Measurements from ENCODE around the gene ITPKC.

Gene ITPKC

DNA sequence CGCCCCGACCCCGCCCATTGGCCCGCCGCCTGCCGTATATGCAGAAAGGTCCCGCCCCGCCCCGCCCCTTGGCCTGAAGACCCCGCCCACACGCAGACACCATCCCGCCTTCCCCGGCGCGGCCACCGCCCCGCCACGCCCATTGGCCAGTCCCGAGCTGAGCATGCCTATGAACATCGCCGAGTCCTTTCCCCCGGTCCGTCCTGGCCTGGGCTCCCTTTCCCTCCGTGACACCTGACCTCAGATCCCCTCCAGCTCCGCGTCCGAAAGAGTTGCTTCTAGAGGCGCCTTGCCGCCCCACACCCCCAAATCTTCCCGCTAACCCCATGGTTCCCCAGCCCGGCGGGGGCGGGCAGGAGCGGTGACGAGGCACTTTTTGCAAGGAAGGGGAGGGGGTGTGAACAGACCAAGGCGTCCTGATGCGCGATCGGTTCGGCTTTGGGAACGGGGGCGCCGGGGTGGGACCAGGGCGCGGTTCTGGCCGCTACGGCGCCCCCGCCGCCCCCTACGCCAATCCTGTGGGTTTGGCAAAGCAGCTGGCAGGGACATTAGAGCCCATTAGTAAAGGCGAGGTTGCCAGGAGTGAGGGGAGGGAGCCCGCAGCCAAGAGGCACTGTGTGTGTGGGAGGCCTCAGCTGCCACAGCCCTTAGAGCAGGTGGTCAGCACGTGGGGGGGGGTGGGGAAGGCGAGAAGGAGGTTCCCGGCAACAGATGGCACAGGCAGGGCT lies 26.1 kb upstream of the ITPKC start:
- DNase-seq, result peak; percentile 86

DNA sequence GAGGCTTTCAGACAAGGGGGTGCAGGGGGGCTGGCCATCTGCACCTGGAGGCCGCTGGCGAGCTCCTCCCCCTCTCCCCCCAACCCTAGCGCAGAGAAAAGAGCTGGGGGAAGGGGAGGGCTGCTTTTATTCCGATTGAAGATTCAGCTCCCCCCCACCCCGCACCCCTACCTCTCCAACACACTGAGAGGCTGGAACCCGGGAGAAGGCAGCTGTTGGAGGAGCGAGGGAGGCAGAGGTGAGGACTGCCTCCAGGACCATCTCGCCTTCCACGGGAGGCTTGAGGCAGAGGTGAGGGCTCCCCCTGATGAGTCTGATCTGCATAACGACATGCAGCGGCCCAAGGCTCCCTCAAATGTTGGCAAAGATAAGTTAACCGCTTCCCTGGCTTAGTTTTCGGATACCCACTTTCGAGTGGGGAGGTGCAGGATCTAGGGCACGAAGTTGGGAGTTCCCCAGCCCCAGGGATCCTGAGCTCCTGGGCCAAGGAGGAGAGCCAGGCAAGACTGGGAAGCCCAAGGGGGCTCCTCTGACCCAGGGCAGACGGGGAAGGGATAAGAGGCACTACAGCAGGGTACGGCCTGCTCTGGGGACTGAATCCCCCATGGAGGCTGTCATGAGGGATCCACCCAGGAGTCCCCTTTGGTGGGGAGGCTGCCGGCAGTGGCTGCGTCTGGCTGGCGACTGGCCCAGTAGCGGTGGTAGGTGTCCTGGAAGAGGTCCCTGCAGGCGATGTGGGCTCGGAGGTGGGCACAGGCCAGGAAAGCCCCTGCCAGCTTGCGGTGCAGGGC lies 25.3 kb upstream of the ITPKC start:
- DNase-seq, result no peak

DNA sequence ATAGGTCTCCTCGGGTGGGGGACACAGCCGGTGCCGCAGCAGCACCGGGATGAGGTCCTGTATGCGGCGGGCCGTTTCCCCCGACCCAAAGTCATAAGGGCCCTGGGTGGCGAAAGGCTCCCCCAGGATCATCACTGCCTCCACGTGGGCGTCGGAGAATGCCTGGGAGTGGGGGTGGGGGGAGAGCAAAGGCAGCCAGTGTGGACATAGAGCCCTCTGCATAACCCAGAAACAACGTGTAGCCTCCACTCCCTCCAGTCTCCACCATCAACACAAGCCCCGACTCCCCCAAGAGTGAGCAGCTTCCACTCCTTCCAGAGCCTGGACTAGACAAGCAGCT lies 24.7 kb upstream of the ITPKC start:
- no peak for DNase-seq

DNA sequence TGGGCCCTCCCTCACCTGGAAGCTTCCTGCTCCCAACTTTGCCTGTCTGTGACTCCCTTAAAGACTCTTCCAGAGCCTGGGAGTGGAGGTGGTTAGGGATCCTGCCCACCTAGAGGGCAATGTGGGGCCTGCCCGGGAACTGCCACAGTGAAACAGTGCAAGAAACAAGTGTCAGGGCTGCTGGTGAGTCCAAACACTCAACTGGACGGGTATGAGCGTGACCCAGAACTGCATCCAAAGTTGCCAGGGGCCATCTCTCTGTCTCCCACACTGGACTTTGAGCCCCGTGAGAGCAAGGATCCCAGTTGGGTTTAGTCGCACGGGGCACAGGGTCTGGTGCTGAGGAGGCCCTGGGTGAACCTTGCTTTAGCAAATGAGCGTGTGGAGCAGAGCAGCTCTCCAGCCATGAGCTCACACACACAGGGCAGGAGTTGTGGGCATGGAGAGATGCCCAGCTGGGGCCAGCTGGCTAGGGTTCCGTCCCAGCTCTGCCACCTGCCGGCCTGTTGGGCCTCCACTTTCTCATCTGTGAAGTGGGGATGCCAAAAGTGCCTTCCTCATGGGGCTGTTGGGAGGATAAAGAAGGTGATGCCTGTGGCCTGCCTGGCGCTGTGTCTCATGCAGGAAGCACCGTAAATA lies 23.6 kb upstream of the ITPKC start:
- no peak for DNase-seq

DNA sequence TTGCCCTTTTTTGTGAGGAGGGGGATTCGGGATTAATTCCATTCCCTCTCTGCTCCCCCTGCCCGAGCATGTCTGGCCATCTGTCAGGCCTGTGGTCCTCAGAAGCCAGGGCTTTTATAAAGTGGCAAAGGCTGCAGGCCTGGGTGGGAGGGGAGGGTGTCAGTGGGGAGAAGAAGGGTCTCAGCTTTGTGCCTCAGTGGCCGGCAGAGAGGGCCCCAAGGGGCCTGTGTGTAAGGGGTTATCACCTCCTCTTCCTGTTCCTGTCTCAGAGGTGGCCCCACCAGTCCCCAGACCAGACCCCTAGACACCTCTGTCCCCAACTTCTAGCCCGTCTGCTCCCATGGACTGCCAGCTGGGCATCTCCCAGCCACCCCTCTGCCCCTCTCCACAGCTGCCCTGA lies 23.0 kb upstream of the ITPKC start:
- DNase-seq, result no peak

DNA sequence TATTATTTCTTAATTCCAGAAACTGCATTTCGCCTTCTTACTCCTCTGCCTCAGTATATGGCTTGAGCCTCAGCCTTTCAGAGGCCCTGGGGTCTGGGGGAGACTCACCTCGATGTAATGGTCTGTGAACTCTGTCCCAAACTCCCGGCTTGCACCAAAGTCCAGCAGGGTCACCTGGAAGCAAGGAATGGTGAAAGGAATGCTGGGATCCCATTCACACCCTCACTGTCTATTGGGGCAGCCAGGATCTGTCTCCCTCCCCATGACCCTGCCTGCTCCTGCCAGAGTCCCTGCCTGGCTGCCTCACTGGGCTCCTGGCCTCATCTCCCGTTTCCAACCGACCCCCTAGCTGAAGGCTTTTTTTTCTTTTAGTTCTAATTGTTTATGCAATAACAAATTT lies 21.0 kb upstream of the ITPKC start:
- DNase-seq, result no peak

DNA sequence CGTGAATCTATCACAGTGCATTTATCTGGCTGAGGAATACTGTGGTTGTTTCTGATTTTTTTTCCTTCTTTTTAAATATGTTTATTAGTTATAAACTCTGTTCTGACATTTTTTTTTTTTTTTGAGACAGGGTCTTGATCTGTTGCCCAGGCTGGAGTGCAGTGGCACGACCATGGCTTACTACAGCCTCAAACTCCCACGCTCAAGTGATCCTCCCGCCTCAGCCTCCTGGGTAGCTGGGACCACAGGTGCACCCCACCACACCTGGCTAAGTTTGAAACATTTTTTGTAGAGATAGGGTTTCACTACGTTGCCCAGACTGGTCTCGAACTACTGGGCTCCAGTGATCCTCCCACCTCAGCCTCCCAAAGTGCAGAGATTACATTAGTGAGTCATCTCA lies 19.9 kb upstream of the ITPKC start:
- DNase-seq, result no peak

DNA sequence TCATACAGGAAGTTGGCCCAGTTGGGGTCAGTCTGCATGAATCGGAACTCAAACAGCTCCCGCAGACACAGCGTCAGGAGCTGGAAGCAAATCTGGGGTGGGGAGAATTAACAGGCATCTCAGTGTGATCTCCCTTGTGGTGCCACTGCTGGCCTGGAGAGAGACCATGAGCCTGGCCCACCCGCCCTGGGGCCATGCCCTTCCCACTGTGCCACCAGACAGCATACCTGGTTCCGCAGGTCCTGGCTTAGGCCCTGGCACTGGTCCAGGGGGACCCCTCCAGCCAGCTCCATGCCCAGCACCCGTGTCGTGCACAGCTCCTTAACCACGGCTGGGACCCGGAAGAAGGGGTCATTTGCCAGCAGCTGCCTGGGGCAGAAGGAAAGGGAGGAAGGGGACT lies 16.8 kb upstream of the ITPKC start:
- no peak for DNase-seq

DNA sequence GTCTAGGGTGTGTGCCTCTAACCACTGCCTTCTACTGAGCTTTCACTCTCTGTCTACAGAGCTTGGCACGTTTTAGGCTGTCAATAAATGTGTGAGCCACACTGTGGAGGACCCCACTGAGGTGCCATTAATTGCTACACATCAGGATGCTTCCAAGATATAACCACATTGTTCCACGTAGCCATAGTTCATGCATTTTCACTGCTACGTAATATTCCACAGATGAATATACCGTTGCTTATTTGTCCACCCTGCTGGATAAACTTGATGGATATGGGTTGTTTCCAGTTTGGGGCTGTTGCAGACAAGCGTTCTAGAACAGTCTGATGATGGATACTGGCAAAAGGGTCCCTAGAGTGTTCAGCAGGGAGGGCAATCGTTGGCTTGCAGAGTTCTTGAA lies 15.2 kb upstream of the ITPKC start:
- DNase-seq, result no peak

DNA sequence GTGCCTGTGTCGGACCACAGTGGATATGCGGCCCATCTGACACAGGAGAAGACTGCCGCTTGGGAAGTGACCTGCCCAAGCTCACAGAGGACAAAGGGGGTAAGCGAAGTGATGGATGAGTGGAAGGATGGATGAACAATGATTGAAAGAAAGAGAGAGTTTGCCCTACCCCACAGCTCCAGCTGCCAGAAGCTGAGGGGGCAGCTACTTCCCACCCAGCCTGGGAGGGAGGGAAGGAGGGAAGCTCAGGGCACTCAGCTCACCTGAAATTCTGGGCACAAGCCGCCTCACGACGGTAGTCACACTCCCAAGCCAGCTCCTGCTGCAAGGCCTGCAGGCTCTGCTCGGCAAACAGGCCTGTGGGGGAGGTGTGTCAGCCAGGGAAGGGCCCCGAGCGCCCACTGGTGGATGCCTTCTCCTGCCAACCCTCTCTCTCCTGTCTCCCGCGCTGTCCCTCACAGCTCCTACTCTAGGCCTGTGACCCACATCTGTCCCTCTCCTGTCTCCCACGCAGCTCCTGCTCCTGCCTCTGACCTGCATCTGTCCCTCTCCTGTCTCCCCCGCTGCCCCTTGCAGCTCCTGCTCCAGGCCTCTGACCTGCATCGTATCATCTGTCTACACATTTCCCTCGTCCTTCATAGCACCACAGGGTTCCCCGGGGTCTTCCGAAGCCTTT lies 14.4 kb upstream of the ITPKC start:
- DNase-seq, result no peak

DNA sequence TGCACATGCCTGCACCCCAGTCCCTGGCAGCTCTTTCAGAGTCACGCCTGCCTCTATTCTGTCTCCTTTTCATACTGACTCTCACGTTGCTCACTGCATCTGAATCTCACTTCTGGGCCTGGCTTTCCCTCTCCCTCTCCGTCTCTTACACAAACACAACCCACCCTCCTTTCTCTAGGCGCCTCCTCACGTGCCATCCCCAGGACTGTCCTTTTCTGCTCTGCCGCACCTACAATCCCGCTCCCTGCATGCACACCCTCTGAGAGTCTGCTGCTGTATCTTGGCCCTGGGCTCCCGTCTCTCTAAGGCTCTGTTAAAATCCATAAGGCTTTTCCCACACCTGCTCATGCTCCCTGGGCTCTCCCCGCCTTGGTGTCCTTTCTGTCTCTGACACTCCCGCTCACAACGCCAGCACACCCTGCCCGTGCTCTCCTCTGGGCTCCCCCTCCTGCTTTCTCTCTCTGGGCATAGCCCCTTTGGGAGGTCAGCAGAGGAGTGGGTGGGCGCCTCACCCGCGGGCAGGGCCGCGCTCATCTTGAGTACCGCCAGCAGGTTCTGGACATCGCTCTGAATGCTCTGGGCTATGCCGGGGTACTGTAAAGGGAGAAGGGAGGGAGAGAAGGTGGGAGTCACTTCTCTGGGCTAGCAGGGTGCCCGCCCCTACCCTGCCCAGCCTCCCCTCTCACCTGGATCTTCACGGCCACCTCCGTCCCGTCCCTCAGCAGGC lies 13.7 kb upstream of the ITPKC start:
- no peak for DNase-seq

DNA sequence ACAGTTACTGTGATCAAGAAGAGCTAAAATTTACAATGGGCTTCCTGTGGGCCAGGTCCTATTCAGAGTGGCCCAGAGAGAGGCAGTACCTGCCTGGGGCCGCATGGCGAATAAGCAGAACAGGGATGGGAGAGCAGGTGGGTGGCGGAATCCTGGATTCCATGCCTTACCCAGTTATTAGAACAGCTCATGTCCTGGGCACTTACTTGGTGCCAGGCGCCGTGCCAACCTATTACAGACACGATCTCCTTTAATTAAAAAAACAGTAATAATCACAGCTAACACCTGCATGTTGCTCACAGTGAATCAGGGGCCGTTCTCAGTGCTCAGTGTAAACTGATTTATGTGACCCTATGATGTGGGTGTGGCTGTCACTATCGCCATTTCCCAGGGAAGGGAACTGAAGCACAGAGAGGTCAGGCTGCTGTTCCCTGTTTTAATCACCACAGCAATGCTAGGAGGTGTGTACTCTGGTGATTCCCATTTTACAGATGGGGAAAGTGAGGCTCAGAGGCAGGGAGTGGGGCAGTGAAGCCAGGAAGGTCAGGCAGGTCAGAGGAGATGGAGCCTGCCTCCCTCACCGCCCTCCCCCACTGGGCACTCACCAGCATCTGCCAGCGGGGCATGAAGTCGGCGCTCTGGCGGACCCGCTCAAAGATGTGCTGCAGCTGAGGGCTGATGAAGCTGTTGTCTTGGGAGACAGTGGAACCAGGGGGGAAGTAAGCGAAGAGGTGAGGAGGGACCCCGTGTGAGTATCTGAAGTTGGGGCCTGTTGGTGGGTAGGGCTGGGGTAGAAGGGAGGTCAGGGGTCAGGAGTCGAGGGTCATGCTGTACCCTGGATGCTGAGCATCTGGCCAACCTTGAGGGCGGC lies 12.2 kb upstream of the ITPKC start:
- no peak for DNase-seq

DNA sequence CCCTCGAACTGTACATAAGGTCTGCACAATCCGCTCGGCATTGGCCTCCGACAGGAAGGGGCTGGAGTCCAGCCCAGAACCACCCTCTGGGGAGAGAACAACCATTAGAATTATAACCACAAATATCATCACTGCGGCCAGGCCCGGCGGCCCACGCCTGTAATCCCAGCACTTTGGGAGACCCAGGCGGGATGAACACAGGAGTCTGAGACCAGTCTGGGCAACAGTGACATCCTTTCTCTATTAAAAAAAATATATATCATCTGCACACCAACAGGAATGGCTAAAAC lies 11.6 kb upstream of the ITPKC start:
- no peak for DNase-seq

DNA sequence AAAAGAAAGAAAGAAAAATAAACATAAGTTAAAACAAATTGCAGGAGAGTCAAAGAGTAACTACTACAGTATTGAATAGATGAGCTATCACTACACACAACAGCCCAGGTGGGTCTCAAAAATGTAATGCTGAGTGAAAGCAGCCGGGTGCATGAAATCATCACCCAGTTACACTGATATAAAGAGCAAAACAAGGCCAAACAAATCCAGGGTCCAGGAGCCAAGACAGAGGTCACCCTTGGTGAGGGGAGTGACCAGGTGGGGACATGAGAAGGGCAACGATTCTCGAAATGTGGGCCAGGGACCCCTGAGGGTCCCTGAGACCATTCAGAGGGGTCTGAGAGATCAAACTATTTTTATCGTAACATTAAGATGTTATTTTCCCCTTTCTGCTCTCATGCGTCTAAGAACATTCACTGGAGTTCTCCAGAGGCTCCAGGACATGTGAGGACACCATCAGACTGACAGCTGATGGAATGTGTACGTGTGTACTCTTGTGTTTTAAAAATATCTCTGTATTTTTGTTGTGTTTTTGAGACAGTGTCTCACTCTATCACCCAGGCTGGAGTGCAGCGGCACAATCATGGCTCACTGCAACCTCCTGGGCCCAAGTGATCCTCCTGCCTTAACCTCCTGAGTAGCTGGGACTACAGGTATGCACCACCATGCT lies 10.8 kb upstream of the ITPKC start:
- no peak for DNase-seq

DNA sequence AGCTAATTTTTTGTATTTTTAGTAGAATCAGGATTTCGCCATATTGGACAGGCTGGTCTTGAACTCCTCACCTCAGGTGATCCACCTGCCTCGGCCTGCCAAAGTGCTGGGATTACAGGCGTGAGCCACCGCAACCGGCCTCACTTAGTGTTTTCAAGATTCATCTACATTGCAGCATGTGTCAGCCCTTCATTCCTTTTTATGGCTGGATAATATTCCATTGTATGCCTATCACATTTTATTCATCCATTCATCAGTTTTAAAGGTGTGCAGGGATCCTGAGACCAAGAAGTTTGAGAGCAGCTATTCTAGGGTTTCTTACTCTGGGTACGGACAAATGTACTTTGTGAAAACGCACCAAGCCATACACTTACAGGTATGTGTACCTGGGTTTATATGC lies 9.3 kb upstream of the ITPKC start:
- DNase-seq, result no peak

DNA sequence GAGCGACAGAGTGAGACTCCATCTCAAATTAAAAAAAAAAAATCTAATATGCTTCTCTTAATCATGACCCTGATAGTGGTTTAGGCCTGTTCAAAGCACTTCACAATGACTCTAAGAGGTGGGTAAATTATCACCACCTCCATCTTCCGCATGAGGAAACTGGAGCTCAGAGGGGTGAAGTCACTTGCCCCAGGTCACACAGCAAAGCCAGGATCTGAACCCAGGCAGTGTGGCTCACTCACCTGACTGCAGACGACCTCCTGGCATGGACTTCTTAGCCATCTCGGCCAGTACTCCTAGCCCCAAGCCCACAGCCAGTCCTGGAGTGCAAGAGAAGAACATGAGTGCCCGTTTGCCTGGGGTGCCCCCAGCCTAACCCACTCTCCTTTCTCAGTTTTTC lies 7.1 kb upstream of the ITPKC start:
- DNase-seq, result no peak

DNA sequence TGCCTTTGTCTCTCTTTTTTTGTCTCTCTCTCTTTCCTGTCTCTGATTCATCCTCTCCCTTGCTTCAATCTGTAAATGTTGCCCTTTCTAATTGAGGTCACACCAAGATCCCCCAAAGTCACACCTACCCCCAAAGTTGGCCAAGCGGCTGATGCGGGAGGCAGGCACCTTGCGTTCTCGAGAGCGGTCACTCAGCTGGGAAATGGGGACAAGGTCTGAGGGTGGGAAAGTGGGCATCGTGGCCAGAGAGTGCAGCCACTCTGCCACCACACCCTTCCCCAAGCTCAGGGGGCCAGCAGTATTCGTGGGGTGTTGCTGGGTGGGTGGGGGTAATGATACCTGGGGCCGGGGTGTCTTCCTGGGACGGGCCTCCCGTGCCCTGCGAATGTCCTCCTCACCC lies 3.0 kb upstream of the ITPKC start:
- DNase-seq, result no peak

DNA sequence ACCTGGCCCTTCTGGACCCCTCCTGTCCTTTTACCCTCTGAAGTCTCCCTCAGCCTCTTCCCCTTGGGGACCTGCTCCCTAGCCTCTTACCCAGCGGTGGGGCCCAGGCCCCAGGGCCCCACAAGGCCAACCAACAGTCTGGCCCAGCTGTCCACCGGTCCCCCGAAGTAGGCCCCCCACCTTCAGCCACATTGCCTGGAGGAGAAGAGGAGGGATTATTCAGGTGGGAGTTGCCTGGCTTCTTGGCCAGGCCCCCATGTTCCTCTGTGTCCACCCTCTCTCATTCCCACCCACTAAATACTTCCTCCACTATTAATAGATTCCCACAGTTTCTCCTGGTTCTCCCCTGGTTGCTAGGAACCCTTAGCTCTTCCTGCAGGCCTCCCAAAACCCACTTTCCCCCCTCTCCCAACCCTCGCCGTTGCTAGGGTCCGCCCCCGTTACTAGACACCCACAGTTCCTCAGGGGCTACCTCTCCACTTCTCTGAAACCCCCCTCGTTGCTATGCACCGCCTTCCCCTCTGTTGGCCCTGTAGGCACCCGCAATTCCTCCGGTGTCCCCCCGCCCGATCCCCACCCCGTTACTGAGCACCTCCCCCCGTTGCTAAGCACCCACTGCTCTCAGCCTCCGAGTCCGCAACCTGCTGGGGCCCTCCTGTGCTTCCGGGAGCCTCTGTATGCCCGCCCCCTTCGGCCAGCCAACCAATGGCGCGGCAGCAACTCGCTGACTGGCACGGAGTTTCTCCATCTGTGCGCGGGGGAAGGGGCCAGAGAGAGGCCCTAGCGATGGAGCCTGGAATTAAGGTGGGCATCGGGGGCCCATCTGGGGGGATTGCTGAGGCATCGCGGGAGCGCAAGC lies 2.2 kb upstream of the ITPKC start:
- peak; percentile 57 for DNase-seq

DNA sequence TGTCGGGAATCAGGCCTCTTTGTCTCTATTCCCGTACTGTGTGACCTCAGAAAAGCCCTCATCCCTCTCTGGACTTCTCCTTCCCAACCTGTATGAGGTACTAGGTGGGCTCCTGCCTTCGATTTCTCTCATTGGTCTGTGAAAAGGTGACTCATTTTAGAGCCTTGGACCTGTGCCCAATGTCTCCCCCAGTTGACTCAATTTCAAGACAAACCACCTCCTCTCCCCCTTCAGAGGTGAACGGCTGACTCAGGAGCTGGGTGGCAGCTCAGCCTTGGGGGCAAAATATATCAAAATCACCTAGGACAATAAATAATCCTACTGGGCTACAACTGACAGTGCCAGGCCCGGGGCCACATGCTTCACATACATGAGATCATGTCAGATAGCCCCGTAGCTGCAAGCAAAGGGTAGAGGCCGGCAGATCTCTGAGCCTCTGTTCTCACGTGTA lies 856 bp upstream of the ITPKC start:
- no peak for DNase-seq

DNA sequence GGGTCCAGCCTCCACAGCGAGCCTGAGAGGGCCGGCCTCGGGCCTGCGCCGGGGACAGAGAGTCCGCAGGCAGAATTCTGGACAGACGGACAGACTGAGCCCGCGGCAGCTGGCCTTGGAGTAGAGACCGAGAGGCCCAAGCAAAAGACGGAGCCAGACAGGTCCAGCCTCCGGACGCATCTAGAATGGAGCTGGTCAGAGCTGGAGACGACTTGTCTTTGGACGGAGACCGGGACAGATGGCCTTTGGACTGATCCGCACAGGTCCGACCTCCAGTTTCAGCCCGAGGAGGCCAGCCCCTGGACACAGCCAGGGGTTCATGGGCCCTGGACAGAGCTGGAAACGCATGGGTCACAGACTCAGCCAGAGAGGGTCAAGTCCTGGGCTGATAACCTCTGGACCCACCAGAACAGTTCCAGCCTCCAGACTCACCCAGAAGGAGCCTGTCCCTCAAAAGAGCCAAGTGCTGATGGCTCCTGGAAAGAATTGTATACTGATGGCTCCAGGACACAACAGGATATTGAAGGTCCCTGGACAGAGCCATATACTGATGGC lies 490 bp downstream of the ITPKC start:
- DNase-seq, result no peak
